Measurements from ENCODE around the gene HOATZ.

The HOATZ gene

GRCh38 chr11:111514216-111515031, at the start of gene HOATZ:
Gene HOATZ, plus strand, starts transcription at chr11:111514778. Its CDS starts 7 bp downstream, at chr11:111514785.
- Histone ChIP-seq H3K27ac (ENCODE audit: low read depth, low read length) (no peak within 1 kb of the TSS), H3K36me3 (ENCODE audit: control insufficient read depth, insufficient read depth, low read length) (no peaks in the 10 kb centered on the region), H3K9me3 (ENCODE audit: control insufficient read depth, insufficient read depth, low read depth, low read length) (no peaks in the 10 kb centered on the region), H3K27me3 (ENCODE audit: control insufficient read depth, insufficient read depth, low read length) (peaks cover 44% of the 10 kb centered on the region), H3K9ac (ENCODE audit: low read length) (no peak within 1 kb of the TSS), H3K4me1 (ENCODE audit: control insufficient read depth, insufficient read depth, low read length) (peaks cover 15% of the 10 kb centered on the region; the same call in 1 of the 2 replicates), H3K4me3 (ENCODE audit: low read depth, low read length) (peak within 1 kb of the TSS; percentile 65)

DNA sequence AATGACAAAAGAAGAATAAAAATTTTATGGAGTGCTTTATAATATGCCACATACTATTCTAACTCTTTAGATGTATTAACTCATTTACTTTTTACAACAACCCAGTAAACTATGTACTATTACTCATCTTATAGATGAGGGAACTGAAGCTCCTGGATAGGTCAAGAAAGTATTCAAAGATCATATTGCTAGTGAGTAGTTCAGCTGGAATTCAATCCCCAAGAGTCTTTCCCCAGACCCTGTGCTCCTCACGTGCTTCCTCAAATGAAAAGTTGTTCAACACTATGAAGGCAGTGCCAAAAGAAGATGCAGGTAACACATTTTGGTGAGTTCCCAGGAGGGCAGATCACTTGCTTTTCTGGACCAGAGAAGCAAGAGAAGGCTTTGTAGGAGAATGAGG, 49.2 kb upstream of the HOATZ start:
- Histone ChIP-seq H3K27me3 (ENCODE audit: control insufficient read depth, insufficient read depth, low read length) (no peaks in the 10 kb centered on the region), H3K27ac (ENCODE audit: low read depth, low read length) (no peak overlapping the region), H3K4me3 (ENCODE audit: low read depth, low read length) (no peak overlapping the region), H3K36me3 (ENCODE audit: control insufficient read depth, insufficient read depth, low read length) (no peaks in the 10 kb centered on the region), H3K9me3 (ENCODE audit: control insufficient read depth, insufficient read depth, low read depth, low read length) (no peaks in the 10 kb centered on the region), H3K4me1 (ENCODE audit: control insufficient read depth, insufficient read depth, low read length) (no peaks in the 10 kb centered on the region), H3K9ac (ENCODE audit: low read length) (no peak overlapping the region)

DNA sequence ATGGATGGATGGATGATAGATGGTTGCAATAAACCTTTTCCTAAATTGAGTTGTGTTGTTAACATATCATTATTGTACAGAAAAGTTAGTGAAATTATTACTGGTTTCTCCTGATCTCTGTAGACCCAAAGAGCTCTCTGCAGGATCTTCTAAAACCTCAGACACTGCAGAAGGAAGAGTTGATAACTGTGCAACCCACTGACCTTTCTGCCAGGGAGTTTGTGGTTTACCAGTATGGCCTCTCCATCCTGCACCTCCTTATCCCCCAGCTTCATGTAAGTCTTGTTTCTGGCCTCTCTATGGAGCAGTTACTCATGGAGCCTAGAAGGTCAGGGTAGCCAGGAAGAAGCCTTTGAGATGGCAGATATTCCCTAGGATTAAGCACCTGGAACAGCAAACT, 48.0 kb upstream of the HOATZ start:
- no peak overlapping the region for H3K27ac ChIP-seq (ENCODE audit: low read depth, low read length)
- H3K4me3 ChIP-seq (ENCODE audit: low read depth, low read length) = no peak overlapping the region
- no peak overlapping the region for H3K9ac ChIP-seq (ENCODE audit: low read length)
- no peaks in the 10 kb centered on the region for H3K4me1 ChIP-seq (ENCODE audit: control insufficient read depth, insufficient read depth, low read length)
- no peaks in the 10 kb centered on the region for H3K36me3 ChIP-seq (ENCODE audit: control insufficient read depth, insufficient read depth, low read length)
- no peaks in the 10 kb centered on the region for H3K9me3 ChIP-seq (ENCODE audit: control insufficient read depth, insufficient read depth, low read depth, low read length)
- H3K27me3 ChIP-seq (ENCODE audit: control insufficient read depth, insufficient read depth, low read length) = no peaks in the 10 kb centered on the region

- Histone ChIP-seq H3K9me3 (ENCODE audit: control insufficient read depth, insufficient read depth, low read depth, low read length) (no peaks in the 10 kb centered on the region), H3K27me3 (ENCODE audit: control insufficient read depth, insufficient read depth, low read length) (no peaks in the 10 kb centered on the region), H3K27ac (ENCODE audit: low read depth, low read length) (no peak overlapping the region), H3K36me3 (ENCODE audit: control insufficient read depth, insufficient read depth, low read length) (no peaks in the 10 kb centered on the region), H3K4me3 (ENCODE audit: low read depth, low read length) (no peak overlapping the region), H3K9ac (ENCODE audit: low read length) (no peak overlapping the region), H3K4me1 (ENCODE audit: control insufficient read depth, insufficient read depth, low read length) (no peaks in the 10 kb centered on the region)
Observed at GRCh38 chr11:111469200-111469599, 45.4 kb upstream of the HOATZ start.

DNA sequence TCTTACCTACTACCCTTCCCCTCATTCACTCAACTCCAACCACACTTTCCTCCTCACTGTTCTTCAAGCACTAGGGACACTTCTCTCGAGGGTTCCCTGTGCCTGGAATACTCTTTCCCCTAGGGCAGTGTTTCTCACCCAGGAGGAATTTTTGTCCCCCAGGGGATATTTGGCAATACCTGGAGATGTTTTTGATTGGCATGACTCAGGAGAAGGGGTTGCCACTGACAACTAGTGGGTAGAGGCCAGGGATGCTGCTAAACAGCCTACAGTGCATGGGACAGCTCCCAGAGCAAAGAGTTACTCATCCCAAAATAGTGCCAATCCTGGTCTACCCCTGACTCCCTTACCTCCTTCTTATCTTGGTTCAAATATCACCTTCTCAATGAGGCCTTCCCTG, 42.4 kb upstream of the HOATZ start:
- no peaks in the 10 kb centered on the region for H3K27me3 ChIP-seq (ENCODE audit: control insufficient read depth, insufficient read depth, low read length)
- no peaks in the 10 kb centered on the region for H3K4me1 ChIP-seq (ENCODE audit: control insufficient read depth, insufficient read depth, low read length)
- H3K9ac ChIP-seq (ENCODE audit: low read length) = no peak overlapping the region
- no peak overlapping the region for H3K27ac ChIP-seq (ENCODE audit: low read depth, low read length)
- no peaks in the 10 kb centered on the region for H3K36me3 ChIP-seq (ENCODE audit: control insufficient read depth, insufficient read depth, low read length)
- no peak overlapping the region for H3K4me3 ChIP-seq (ENCODE audit: low read depth, low read length)
- H3K9me3 ChIP-seq (ENCODE audit: control insufficient read depth, insufficient read depth, low read depth, low read length) = peaks cover 5% of the 10 kb centered on the region; the same call in 1 of the 2 replicates

DNA sequence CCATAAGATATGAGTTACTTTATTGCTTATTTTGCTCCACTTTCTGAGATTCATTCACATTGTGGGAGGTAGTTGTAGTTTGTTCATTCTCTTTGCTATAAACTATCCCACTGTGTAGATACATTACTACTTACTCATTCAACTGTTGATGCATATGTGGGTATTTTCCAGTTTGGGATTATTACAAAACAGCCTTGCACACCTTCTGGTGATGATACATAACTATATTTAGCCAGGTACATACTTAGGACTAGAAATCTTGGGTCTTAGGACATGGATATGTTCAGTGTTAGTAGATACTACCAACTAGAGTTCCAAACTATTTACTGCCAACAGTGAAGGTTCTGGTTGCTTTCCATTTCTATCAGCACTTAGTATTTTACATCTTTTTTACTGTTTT, 40.1 kb upstream of the HOATZ start:
- Histone ChIP-seq H3K9ac (ENCODE audit: low read length) (no peak overlapping the region), H3K9me3 (ENCODE audit: control insufficient read depth, insufficient read depth, low read depth, low read length) (peaks cover 5% of the 10 kb centered on the region; the same call in 1 of the 2 replicates), H3K4me1 (ENCODE audit: control insufficient read depth, insufficient read depth, low read length) (no peaks in the 10 kb centered on the region), H3K36me3 (ENCODE audit: control insufficient read depth, insufficient read depth, low read length) (no peaks in the 10 kb centered on the region), H3K27me3 (ENCODE audit: control insufficient read depth, insufficient read depth, low read length) (no peaks in the 10 kb centered on the region), H3K4me3 (ENCODE audit: low read depth, low read length) (no peak overlapping the region), H3K27ac (ENCODE audit: low read depth, low read length) (no peak overlapping the region)

- no peak overlapping the region for H3K4me3 ChIP-seq (ENCODE audit: low read depth, low read length)
- H3K27me3 ChIP-seq (ENCODE audit: control insufficient read depth, insufficient read depth, low read length) = no peaks in the 10 kb centered on the region
- no peak overlapping the region for H3K9ac ChIP-seq (ENCODE audit: low read length)
- no peaks in the 10 kb centered on the region for H3K36me3 ChIP-seq (ENCODE audit: control insufficient read depth, insufficient read depth, low read length)
- H3K9me3 ChIP-seq (ENCODE audit: control insufficient read depth, insufficient read depth, low read depth, low read length) = peaks cover 5% of the 10 kb centered on the region; the same call in 1 of the 2 replicates
- H3K27ac ChIP-seq (ENCODE audit: low read depth, low read length) = no peak overlapping the region
- H3K4me1 ChIP-seq (ENCODE audit: control insufficient read depth, insufficient read depth, low read length) = no peaks in the 10 kb centered on the region
Observed at GRCh38 chr11:111476366-111476765, 38.2 kb upstream of the HOATZ start.

- Histone ChIP-seq H3K4me1 (ENCODE audit: control insufficient read depth, insufficient read depth, low read length) (no peaks in the 10 kb centered on the region), H3K27ac (ENCODE audit: low read depth, low read length) (no peak overlapping the region), H3K27me3 (ENCODE audit: control insufficient read depth, insufficient read depth, low read length) (no peaks in the 10 kb centered on the region), H3K4me3 (ENCODE audit: low read depth, low read length) (no peak overlapping the region), H3K9ac (ENCODE audit: low read length) (no peak overlapping the region), H3K36me3 (ENCODE audit: control insufficient read depth, insufficient read depth, low read length) (no peaks in the 10 kb centered on the region), H3K9me3 (ENCODE audit: control insufficient read depth, insufficient read depth, low read depth, low read length) (peaks cover 5% of the 10 kb centered on the region; the same call in 1 of the 2 replicates)
Observed at GRCh38 chr11:111476956-111477355, 37.6 kb upstream of the HOATZ start.

- Histone ChIP-seq H3K9ac (ENCODE audit: low read length) (no peak overlapping the region), H3K27me3 (ENCODE audit: control insufficient read depth, insufficient read depth, low read length) (no peaks in the 10 kb centered on the region), H3K4me1 (ENCODE audit: control insufficient read depth, insufficient read depth, low read length) (no peaks in the 10 kb centered on the region), H3K36me3 (ENCODE audit: control insufficient read depth, insufficient read depth, low read length) (no peaks in the 10 kb centered on the region), H3K9me3 (ENCODE audit: control insufficient read depth, insufficient read depth, low read depth, low read length) (peaks cover 5% of the 10 kb centered on the region; the same call in 1 of the 2 replicates), H3K4me3 (ENCODE audit: low read depth, low read length) (no peak overlapping the region), H3K27ac (ENCODE audit: low read depth, low read length) (no peak overlapping the region)
Observed at GRCh38 chr11:111477898-111478297, 36.7 kb upstream of the HOATZ start.

DNA sequence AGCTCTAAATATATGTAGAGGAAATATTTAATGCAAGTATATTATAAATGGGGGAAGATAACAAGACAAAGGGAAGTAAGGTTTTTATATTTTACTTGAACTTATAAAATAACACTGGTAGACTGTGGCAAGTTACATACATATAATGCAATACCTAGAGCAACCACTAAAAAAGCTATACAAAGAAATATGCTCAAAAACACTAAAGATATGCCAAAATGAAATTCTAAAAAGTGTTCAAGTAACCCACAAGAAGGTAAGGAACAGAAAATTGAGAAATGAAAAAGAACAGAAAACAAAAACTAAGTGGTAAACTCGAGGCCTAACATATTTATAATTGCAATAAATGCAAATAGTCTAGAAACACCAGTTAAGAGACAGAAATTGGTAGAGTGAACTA, 34.9 kb upstream of the HOATZ start:
- no peak overlapping the region for H3K9ac ChIP-seq (ENCODE audit: low read length)
- no peaks in the 10 kb centered on the region for H3K27me3 ChIP-seq (ENCODE audit: control insufficient read depth, insufficient read depth, low read length)
- no peak overlapping the region for H3K27ac ChIP-seq (ENCODE audit: low read depth, low read length)
- H3K9me3 ChIP-seq (ENCODE audit: control insufficient read depth, insufficient read depth, low read depth, low read length) = peaks cover 4% of the 10 kb centered on the region; the same call in 1 of the 2 replicates
- no peak overlapping the region for H3K4me3 ChIP-seq (ENCODE audit: low read depth, low read length)
- no peaks in the 10 kb centered on the region for H3K4me1 ChIP-seq (ENCODE audit: control insufficient read depth, insufficient read depth, low read length)
- no peaks in the 10 kb centered on the region for H3K36me3 ChIP-seq (ENCODE audit: control insufficient read depth, insufficient read depth, low read length)

- H3K27ac ChIP-seq (ENCODE audit: low read depth, low read length) = no peak overlapping the region
- no peak overlapping the region for H3K4me3 ChIP-seq (ENCODE audit: low read depth, low read length)
- no peaks in the 10 kb centered on the region for H3K27me3 ChIP-seq (ENCODE audit: control insufficient read depth, insufficient read depth, low read length)
- H3K36me3 ChIP-seq (ENCODE audit: control insufficient read depth, insufficient read depth, low read length) = no peaks in the 10 kb centered on the region
- peaks cover 8% of the 10 kb centered on the region; the same call in 1 of the 2 replicates for H3K9me3 ChIP-seq (ENCODE audit: control insufficient read depth, insufficient read depth, low read depth, low read length)
- no peak overlapping the region for H3K9ac ChIP-seq (ENCODE audit: low read length)
- H3K4me1 ChIP-seq (ENCODE audit: control insufficient read depth, insufficient read depth, low read length) = no peaks in the 10 kb centered on the region
Observed at GRCh38 chr11:111483431-111483830, 31.1 kb upstream of the HOATZ start.

Measured in HUES6 (cell line).